Lung microvascular endothelial cell (primary cell): ENCODE measurements around the gene TTC34. TPM values are rescaled to one million over a fixed set of nuclear protein-coding genes. Genes with fewer than 3 reads are reported as not detected.
A peak's percentile ranks its signal among the peaks of the same experiment; 100 is the strongest.
"Not testable (repeated sequence)": the region's sequence is repeated elsewhere in the genome, so short reads cannot be mapped to it uniquely, and the experiment has no call there.

Source experiments
- DNase-seq, 2 donors: peaks; one replicate each; pipeline versions ENCODE4 v3.0.0 to v3.0.0-alpha.2; 2010; ENCODE audit warnings: low read depth in 2 of 2
- total RNA-seq: library from RNA; depleted of rRNA; stranded (reverse); fragments of >200 nt; gene quantifications from 2 replicates; pipeline ENCODE4 v1.2.1, GENCODE V29; 2014

Gene TTC34
- total RNA-seq, 1 donor from 2014 or later: under 0.01 TPM

- not testable (repeated sequence) for DNase-seq
Observed at GRCh38 chr1:2684878-2685277, 116.6 kb downstream of the TTC34 start.

DNA sequence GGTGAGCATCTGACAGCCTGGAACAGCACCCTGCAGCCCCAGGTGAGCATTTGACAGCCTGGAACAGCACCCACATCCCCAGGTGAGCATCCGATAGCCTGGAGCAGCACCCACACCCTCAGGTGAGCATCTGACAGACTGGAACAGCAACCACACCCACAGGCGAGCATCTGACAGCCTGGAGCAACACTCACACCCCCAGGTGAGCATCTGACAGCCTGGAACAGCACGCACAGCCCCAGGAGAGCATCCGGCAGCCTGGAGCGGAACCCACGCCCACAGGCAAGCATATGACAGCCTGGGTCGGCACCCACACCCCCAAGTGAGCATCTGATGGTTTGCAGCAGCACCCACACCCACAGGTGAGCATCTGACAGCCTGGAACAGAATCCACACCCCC is 117.5 kb downstream of the TTC34 start:
- DNase-seq: peak in 1 of 2 donors; percentile 0

- not testable (repeated sequence) for DNase-seq
Observed at GRCh38 chr1:2683321-2683741, 118.2 kb downstream of the TTC34 start.

GRCh38 chr1:2682879-2683278 is 118.6 kb downstream of the TTC34 start:
- not testable (repeated sequence) for DNase-seq

DNA sequence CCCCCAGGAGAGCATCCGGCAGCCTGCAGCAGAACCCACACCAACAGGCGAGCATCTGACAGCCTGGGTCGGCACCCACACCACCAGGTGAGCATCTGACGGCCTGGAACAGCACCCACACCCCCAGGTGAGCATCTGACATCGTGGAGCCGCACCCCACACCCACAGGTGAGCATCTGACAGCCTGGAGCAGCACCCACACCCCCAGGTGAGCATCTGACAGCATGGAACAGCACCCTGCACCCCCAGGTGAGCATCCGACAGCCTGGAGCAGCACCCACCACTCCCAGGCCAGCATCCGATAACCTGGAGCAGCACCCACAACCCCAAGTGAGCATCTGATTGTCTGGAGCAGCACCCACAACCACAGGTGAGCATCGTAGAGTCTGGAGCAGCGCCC is 124.8 kb downstream of the TTC34 start:
- DNase-seq: not testable (repeated sequence)

DNA sequence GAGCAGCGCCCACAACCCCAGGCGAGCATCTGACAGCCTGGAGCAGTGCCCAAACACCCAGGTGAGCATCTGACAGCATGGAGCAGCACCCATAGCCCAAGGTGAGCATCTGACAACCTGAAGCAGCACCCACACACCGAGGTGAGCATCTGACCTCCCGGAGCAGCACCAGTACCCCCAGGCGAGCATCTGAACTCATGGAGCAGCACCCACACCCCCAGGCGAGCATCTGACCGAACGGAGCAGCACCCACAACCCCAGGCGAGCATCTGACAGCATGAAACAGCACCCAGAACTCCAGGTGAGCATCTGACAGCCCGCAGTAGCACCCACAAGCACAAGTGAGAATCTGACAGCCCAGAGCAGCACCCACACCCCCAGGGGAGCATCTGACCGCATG is 129.8 kb downstream of the TTC34 start:
- DNase-seq: not testable (repeated sequence)

DNA sequence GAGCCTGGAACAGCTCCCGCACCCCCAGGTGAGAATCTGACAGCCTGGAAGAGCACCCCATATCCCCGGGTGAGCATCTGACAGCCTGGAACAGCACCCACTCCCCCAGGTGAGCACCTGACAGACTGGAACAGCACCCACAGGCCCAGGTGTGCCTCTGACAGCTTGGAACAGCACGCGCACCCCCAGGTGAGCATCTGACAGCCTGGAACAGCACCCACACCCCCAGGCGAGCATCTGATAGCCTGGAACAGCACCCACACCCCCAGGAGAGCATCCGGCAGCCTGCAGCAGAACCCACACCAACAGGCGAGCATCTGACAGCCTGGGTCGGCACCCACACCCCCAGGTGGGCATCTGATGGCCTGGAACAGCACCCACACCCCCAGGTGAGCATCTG is 141.7 kb downstream of the TTC34 start:
- not testable (repeated sequence) for DNase-seq

DNA sequence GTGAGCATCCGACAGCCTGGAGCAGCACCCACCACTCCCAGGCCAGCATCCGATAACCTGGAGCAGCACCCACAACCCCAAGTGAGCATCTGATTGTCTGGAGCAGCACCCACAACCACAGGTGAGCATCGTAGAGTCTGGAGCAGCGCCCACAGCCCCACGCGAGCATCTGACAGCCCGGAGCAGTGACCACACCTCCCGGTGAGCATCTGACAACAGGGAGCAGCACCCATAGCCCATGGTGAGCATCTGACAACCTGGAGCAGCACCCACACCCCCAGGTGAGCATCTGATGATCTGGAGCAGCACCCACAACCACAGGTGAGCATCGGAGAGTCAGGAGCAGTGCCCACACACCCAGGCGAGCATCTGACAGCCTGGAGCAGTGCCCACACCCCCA is 143.6 kb downstream of the TTC34 start:
- not testable (repeated sequence) for DNase-seq

DNA sequence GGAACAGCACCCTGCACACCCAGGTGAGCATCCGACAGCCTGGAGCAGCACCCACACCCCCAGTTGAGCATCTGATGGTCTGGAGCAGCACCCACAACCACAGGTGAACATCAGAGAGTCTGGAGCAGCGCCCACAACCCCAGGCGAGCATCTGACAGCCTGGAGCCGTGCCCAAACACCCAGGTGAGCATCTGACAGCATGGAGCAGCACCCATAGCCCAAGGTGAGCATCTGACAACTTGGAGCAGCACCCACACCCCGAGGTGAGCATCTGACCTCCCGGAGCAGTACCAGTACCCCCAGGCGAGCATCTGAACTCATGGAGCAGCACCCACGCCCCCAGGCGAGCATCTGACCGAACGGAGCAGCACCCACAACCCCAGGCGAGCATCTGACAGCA is 144.4 kb downstream of the TTC34 start:
- DNase-seq: not testable (repeated sequence)

DNA sequence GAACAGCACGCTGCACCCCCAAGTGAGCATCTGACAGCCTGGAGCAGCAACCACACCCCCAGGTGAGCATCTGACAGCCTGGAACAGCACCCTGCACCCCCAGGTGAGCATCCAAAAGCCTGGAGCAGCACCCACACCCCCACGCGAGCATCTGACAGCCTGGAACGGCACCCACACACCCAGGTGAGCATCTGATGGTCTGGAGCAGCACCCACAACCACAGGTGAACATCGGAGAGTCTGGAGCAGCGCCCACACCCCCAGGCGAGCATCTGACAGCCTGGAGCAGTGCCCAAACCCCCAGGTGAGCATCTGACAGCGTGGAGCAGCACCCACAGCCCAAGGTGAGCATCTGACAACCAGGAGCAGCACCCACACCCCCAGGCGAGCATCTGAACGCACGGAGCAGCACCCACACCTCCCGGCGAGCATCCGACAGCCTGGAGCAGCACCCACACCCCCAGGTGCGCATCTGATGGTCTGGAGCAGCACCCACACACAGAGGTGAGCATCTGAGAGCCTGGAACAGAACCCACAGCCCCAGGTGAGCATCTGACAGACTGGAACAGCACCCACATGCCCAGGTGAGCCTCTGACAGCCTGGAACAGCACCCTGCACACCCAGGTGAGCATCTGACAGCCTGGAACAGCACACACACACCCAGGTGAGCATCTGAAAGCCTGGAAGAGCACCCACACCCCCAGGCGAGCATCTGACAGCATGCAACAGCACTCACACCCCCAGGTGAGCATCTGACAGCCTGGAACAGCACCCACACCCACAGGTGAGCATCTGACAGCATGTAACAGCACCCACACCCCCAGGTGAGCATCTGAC is 145.7 kb downstream of the TTC34 start:
- not testable (repeated sequence) for DNase-seq

DNA sequence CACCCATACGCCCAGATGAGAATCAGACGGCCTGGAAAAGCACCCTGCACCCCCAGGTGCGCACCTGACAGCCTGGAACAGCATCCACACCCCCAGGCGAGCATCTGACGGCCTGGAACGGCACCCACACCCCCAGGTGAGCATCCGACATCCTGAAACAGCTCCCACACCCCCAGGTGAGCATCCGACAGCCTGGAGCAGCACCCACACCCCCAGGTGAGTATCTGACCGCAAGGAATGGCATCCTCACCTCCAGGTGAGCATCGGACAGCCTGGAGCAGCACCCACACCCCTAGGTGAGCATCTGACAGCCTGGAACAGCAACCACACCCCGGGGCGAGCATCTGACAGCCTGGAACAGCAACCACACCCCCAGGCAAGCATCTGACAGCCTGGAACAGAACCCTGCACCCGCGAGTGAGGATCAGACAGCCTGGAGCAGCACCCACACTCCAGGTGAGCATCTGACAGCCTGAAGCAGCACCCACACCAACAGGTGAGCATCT is 147.0 kb downstream of the TTC34 start:
- DNase-seq: not testable (repeated sequence)

- peak in 1 of 2 donors; percentile 31 for DNase-seq
Observed at GRCh38 chr1:2653741-2654442, 147.6 kb downstream of the TTC34 start.

DNA sequence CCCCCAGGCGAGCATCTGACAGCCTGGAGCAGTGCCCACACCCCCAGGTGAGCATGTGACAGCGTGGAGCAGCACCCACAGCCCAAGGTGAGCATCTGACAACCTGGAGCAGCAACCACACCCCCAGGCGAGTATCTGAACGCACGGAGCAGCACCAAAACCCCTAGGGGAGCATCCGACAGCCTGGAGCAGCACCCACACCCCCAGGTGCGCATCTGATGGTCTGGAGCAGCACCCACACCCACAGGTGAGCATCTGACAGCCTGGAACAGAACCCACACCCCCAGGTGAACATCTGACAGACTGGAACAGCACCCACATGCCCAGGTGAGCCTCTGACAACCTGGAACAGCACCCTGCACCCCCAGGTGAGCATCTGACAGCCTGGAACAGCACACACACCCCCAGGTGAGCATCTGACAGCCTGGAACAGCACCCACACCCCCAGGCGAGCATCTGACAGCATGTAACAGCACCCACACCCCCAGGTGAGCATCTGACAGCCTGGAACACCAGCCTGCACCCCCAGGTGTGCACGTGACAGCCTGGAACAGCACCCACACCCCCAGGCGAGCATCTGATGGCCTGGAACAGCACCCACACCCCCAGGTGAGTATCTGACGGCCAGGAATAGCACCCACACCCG is 148.4 kb downstream of the TTC34 start:
- DNase-seq: not testable (repeated sequence)

GRCh38 chr1:2652152-2652925 is 149.2 kb downstream of the TTC34 start:
- peak in 1 of 2 donors; percentile 28 for DNase-seq

GRCh38 chr1:2650967-2651645 is 150.4 kb downstream of the TTC34 start:
- DNase-seq: no peak

- DNase-seq: no peak
Observed at GRCh38 chr1:2646837-2647236, 154.7 kb downstream of the TTC34 start.

DNA sequence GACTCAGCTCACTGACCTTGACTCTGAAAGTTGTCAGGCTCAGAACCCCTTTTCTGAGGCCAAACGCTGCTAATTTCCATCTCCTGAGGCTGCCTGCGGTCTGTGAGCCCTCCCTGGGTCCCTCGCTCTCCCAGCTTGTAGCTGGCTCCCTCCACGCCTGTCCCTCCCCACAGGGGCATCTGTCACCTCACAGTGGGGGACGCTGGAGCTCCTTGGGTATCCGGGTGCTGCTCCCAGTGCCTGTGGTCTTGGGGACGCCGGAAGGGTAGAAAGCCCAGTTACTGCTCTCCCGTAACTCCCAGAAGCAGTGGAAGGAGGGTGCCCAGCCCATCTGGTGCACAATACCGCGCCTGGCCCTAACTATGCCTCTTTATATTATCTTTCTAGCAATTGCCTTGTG is 155.7 kb downstream of the TTC34 start:
- DNase-seq: no peak

DNA sequence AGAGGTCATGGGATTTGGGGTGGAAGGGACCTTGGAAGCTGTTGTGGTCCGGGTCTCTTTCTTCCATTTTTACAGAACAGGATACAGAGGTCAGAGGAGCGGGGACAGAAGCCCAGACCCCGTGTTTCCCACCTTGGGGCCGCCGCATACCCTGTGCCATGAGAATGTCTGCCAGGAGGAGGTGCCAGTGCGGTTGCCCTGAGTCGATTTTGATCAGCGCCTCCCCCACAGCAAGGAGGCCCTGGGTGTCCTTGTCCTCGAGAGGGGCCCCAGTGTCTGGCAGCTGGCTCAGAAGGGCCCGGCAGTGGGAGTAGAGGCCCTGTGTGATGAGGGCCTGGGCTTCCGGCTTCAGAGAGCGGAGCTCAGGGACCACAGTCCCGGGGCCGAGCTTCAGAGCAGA is 156.3 kb downstream of the TTC34 start:
- DNase-seq: no peak

GRCh38 chr1:2644591-2645101 is 156.8 kb downstream of the TTC34 start:
- no peak for DNase-seq

DNA sequence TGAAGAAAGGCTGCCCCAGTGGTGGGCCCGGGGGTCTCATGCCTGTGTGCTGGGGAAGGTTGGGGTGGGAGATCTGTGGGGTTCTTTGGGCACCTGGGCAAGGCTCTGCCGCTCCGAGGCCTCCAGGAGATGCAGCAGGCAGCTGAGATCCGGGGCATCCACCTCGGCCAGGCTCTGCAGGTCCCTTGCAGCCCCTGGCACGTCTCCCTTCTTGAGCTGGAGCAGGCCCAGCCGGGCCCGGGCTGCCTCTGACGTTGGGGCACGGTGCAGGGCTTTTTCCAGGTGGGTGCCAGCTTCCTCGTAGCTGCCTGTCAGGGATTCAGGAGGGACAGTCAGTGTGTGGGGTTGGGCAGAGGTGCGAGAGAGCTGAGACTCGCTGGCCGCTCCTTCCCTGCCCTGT is 157.3 kb downstream of the TTC34 start:
- DNase-seq: no peak
